ENCODE data around the gene SKA2. TPM values are rescaled to one million over a fixed set of nuclear protein-coding genes. Genes with fewer than 3 reads are reported as not detected.

Gene SKA2
- total and polyA plus RNA-seq, 10 of the 15 experiments (the other 5 are each of a cell fraction or from before 2014, with no cell fraction given) = 40.3 to 137 (median 112) TPM

DNA sequence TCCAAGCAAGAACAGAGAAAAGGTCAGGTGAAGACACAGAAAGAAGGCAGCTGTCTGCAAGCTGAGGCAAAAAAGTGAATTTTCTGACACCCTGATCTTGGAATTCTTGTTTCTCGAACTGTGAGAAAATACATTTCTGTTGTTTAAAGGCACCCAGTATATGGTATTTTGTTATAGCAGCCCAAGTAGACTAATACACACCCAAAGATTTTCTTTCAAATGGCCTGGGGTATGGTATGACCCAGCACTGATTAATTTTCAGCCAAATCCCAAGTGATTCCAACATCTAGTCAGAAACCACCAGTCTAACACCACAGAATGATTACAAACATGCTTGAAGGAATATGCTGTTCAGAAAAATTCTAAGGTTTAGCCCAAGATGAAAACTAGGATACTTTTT, 85.1 kb downstream of the SKA2 start:
- Histone ChIP-seq H3K27me3 (replicated peaks in 1 of 2; ENCODE audit: control insufficient read depth in 2 of 2, insufficient read depth in 2 of 2, low read length in 1 of 2) (no peaks in the 10 kb centered on the region), H3K4me1 (ENCODE audit: control insufficient read depth, insufficient read depth, low read length) (no peaks in the 10 kb centered on the region), H4K20me1 (ENCODE audit: control insufficient read depth, insufficient read depth) (no peaks in the 10 kb centered on the region), H3K4me2 (ENCODE audit: control insufficient read depth, insufficient read depth) (no peak overlapping the region), H3K9me3 (replicated peaks; ENCODE audit: control insufficient read depth, insufficient read depth, low read length) (no peaks in the 10 kb centered on the region), H3K9ac (ENCODE audit: control insufficient read depth, insufficient read depth, low read length) (no peak overlapping the region), H3K27ac (ENCODE audit: control insufficient read depth, insufficient read depth) (no peak overlapping the region), H3K4me3 (no peak overlapping the region), H3K79me2 (ENCODE audit: control insufficient read depth, insufficient read depth, low read length) (no peaks in the 10 kb centered on the region), H2AFZ (ENCODE audit: control insufficient read depth, low read depth, low read length) (no peak overlapping the region), H3K36me3 (ENCODE audit: control insufficient read depth in 2 of 2, insufficient read depth in 2 of 2, low read length in 1 of 2) (peaks cover 1 to 10% of the 10 kb centered on the region in 2 experiments)
- no peak for DNase-seq (ENCODE audit: low read depth, low spot score)
- ChIA-PET RAD21 (ENCODE audit: unreplicated experiment) (no interaction called here), POLR2A (interaction anchor here (0.6 kb wide), 1 partner anchor 55 kb away, joined by 3 read pairs; no protein-coding TSS in a partner anchor), CTCF (interaction anchor here (0.9 kb wide), 1 partner anchor 12 kb away, joined by 3 read pairs; no protein-coding TSS in a partner anchor), SMC1A (ENCODE audit: uncharacterized antibody, unreplicated experiment) (interaction anchor here (0.7 kb wide), 1 partner anchor 49 kb away, joined by 3 read pairs; no protein-coding TSS in a partner anchor)
- 92% methylated on average over 1 of the region's 1 CpG for WGBS (ENCODE audit: insufficient coverage, insufficient replicate concordance, low lambda C conversion rate, missing lambda C conversion rate)
- no peak for FAIRE-seq
- TF ChIP-seq RUNX3 (IDR thresholded peaks at IDR 0.05; ENCODE audit: low read length) = no peak
- TF ChIP-seq POLR2AphosphoS5 (IDR thresholded peaks at IDR 0.05; ENCODE audit: low read length) = no peak
- TF ChIP-seq EP300 (IDR thresholded peaks at IDR 0.05; ENCODE audit: borderline replicate concordance in 1 of 2, control insufficient read depth in 1 of 2, low read depth in 2 of 2, low read length in 2 of 2) = no peak
- TF ChIP-seq SREBF1 (IDR thresholded peaks at IDR 0.05; ENCODE audit: low read length) = no peak
- TF ChIP-seq MTA3 (IDR thresholded peaks at IDR 0.05; ENCODE audit: borderline replicate concordance, low read length) = no peak
- no peak for TF ChIP-seq CEBPZ (IDR thresholded peaks at IDR 0.05; ENCODE audit: low read depth, low read length)
- no peak for TF ChIP-seq POLR2AphosphoS2 (IDR thresholded peaks at IDR 0.05; ENCODE audit: low read depth, low read length)
- no peak for TF ChIP-seq RB1 (IDR thresholded peaks at IDR 0.05; ENCODE audit: borderline replicate concordance)
- TF ChIP-seq SKIL (IDR thresholded peaks at IDR 0.05; ENCODE audit: low read depth, poor library complexity, severe bottlenecking) = no peak
- no peak for TF ChIP-seq IKZF2 (IDR thresholded peaks at IDR 0.05)
- TF ChIP-seq, protein P1, sequence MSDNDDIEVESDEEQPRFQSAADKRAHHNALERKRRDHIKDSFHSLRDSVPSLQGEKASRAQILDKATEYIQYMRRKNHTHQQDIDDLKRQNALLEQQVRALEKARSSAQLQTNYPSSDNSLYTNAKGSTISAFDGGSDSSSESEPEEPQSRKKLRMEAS (IDR thresholded peaks at IDR 0.05; ENCODE audit: low read depth, low read length) = no peak
- TF ChIP-seq, protein P2, sequence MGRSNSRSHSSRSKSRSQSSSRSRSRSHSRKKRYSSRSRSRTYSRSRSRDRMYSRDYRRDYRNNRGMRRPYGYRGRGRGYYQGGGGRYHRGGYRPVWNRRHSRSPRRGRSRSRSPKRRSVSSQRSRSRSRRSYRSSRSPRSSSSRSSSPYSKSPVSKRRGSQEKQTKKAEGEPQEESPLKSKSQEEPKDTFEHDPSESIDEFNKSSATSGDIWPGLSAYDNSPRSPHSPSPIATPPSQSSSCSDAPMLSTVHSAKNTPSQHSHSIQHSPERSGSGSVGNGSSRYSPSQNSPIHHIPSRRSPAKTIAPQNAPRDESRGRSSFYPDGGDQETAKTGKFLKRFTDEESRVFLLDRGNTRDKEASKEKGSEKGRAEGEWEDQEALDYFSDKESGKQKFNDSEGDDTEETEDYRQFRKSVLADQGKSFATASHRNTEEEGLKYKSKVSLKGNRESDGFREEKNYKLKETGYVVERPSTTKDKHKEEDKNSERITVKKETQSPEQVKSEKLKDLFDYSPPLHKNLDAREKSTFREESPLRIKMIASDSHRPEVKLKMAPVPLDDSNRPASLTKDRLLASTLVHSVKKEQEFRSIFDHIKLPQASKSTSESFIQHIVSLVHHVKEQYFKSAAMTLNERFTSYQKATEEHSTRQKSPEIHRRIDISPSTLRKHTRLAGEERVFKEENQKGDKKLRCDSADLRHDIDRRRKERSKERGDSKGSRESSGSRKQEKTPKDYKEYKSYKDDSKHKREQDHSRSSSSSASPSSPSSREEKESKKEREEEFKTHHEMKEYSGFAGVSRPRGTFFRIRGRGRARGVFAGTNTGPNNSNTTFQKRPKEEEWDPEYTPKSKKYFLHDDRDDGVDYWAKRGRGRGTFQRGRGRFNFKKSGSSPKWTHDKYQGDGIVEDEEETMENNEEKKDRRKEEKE (IDR thresholded peaks at IDR 0.05) = no peak
- TF ChIP-seq SMARCA5 (IDR thresholded peaks at IDR 0.05) = no peak
- in situ Hi-C loops (cut with MboI) = no loop called here
- BruUV-seq (replicated peaks) = no TSS peak
- ATAC-seq = no peak
- intact Hi-C loops (cut with micrococcal nuclease; ENCODE audit: unreplicated experiment) = no loop called here
